ENCODE results near the gene NTM. TPM values are rescaled to one million over a fixed set of nuclear protein-coding genes. Genes with fewer than 3 reads are reported as not detected.

The NTM gene
- total and polyA plus RNA-seq, 8 donors: 0.04 to 4.4 (median 0.50) TPM

- Histone ChIP-seq H3K4me1 (no peaks in the 10 kb centered on the region), H3K9me3 (no peaks in the 10 kb centered on the region), H3K4me3 (no peak overlapping the region), H3K36me3 (no peaks in the 10 kb centered on the region), H3K27ac (no peak overlapping the region), H3K27me3 (peaks cover 0 to 7% (median 0%) of the 10 kb centered on the region in 4 donors)
- no peak for TF ChIP-seq CTCF (IDR thresholded peaks at IDR 0.05)
- intact Hi-C loops (cut with DNase I): loop anchor here in 1 of 3 donors (10.0 kb wide), 1 partner anchor 56 kb away; no protein-coding TSS in a partner anchor
- 37 to 50% methylated on average over 9 of the region's 9 CpGs for WGBS, 2 donors
- no peak for FAIRE-seq
- no peak for DNase-seq
- ATAC-seq: no peak
Observed at GRCh38 chr11:131850507-131850906, 480.1 kb downstream of the NTM start.

- no peak overlapping the region for H3K4me3 ChIP-seq
- no peak overlapping the region for H3K27ac ChIP-seq
- H3K27me3 ChIP-seq: no peaks in the 10 kb centered on the region
- H3K9me3 ChIP-seq: no peaks in the 10 kb centered on the region
- no peak for FAIRE-seq
- peak in 2 of 4 donors; percentile 56 to 84 for ATAC-seq
- WGBS, 2 donors: 26 to 31% methylated on average over 7 of the region's 7 CpGs
- intact Hi-C loops (cut with DNase I): loop anchor here in 1 of 3 donors (10.0 kb wide), 1 partner anchor 57 kb away; no protein-coding TSS in a partner anchor
- H3K36me3 ChIP-seq: no peaks in the 10 kb centered on the region
- DNase-seq: no peak
- no peak for TF ChIP-seq CTCF (IDR thresholded peaks at IDR 0.05)
- H3K4me1 ChIP-seq: no peaks in the 10 kb centered on the region
Observed at GRCh38 chr11:131851964-131852755, 481.7 kb downstream of the NTM start.

- no peaks in the 10 kb centered on the region for H3K36me3 ChIP-seq
- H3K9me3 ChIP-seq: no peaks in the 10 kb centered on the region
- H3K27me3 ChIP-seq: no peaks in the 10 kb centered on the region
- ATAC-seq (no peak), FAIRE-seq (no peak), DNase-seq (no peak)
- 70 to 82% methylated on average over 3 of the region's 3 CpGs for WGBS, 2 donors
- H3K4me1 ChIP-seq: no peaks in the 10 kb centered on the region
- intact Hi-C loops (cut with DNase I): loop anchor here in 1 of 3 donors (10.0 kb wide), 1 partner anchor 58 kb away; no protein-coding TSS in a partner anchor
- no peak overlapping the region for H3K4me3 ChIP-seq
- no peak overlapping the region for H3K27ac ChIP-seq
- no peak for TF ChIP-seq CTCF (IDR thresholded peaks at IDR 0.05)
Observed at GRCh38 chr11:131852757-131853156, 482.3 kb downstream of the NTM start.

- 76 to 80% methylated on average over 4 of the region's 4 CpGs for WGBS, 2 donors
- no peaks in the 10 kb centered on the region for H3K9me3 ChIP-seq
- no peaks in the 10 kb centered on the region for H3K36me3 ChIP-seq
- TF ChIP-seq CTCF (IDR thresholded peaks at IDR 0.05): no peak
- ATAC-seq (no peak), DNase-seq (no peak), FAIRE-seq (no peak)
- intact Hi-C loops (cut with DNase I): loop anchor here in 1 of 3 donors (10.0 kb wide), 1 partner anchor 60 kb away; no protein-coding TSS in a partner anchor
- no peak overlapping the region for H3K4me3 ChIP-seq
- no peaks in the 10 kb centered on the region for H3K4me1 ChIP-seq
- H3K27me3 ChIP-seq: no peaks in the 10 kb centered on the region
- H3K27ac ChIP-seq: no peak overlapping the region
Observed at GRCh38 chr11:131854391-131854790, 484.0 kb downstream of the NTM start.

- ATAC-seq (no peak), FAIRE-seq (no peak)
Observed at GRCh38 chr11:131855320-131855719, 484.9 kb downstream of the NTM start.

More at GRCh38 chr11:131855320-131855719, 484.9 kb downstream of the NTM start:
- Histone ChIP-seq H3K36me3 (no peaks in the 10 kb centered on the region), H3K9me3 (no peaks in the 10 kb centered on the region), H3K27ac (no peak overlapping the region), H3K4me3 (no peak overlapping the region), H3K27me3 (no peaks in the 10 kb centered on the region), H3K4me1 (no peaks in the 10 kb centered on the region)
- intact Hi-C loops (cut with DNase I): loop anchor here in 1 of 3 donors (10.0 kb wide), 1 partner anchor 61 kb away; no protein-coding TSS in a partner anchor
- no peak for TF ChIP-seq CTCF (IDR thresholded peaks at IDR 0.05)
- DNase-seq: no peak
